HG03460 (cell line): ENCODE results near the gene PTCD1.
"Not testable (repeated sequence)": the region's sequence is repeated elsewhere in the genome, so short reads cannot be mapped to it uniquely, and the experiment has no call there.

Experiments used
- ATAC-seq: cut with Tn5 transposase; IDR thresholded peaks from one replicate; pipeline ENCODE4 v1.9.1; 2021; ENCODE audit not compliant: unreplicated experiment

PTCD1 gene

DNA sequence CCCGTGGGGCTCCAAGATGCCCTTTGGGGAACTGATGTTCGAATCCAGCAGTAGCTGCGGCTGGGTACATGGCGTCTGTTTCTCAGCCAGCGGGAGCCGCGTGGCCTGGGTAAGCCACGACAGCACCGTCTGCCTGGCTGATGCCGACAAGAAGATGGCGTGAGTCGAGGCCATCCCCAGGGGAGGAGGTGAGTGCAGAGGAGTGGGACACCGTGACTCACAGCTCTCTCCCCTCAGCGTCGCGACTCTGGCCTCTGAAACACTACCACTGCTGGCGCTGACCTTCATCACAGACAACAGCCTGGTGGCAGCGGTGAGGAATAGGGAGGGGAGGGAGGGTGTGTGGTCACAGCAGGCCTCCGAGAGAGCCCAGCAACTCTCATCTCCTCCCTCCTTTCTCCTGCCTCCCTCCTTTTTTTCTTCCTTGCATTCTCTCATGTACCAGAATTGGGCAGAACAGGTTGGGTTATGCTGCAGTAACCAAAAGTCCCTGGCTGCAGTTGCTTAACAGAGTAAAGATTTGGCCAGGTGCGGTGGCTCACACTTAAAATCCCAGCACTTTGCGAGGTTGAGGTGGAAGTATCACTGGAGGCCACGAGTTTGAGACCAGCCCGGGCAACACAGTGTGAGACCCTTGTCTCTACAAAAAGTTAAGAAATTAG lies 47.5 kb downstream of the PTCD1 start:
- no peak for ATAC-seq

DNA sequence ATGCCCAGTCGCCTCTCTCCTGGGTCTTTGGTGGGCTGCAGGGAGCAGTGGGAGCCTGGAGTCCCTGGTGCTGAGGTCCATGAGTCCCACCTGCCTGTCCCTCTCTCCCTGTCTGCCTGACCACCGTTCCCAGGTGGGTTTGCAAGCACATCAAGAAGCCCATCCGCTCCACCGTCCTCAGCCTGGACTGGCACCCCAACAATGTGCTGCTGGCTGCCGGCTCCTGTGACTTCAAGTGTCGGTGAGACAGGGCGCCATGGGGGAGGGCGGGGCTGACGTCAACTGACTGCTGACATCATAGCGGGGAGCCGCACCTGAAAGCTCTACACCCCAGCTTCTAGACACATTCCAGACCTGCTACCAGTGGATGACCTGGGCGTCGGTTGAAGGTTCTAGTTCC lies 48.8 kb downstream of the PTCD1 start:
- ATAC-seq = no peak

DNA sequence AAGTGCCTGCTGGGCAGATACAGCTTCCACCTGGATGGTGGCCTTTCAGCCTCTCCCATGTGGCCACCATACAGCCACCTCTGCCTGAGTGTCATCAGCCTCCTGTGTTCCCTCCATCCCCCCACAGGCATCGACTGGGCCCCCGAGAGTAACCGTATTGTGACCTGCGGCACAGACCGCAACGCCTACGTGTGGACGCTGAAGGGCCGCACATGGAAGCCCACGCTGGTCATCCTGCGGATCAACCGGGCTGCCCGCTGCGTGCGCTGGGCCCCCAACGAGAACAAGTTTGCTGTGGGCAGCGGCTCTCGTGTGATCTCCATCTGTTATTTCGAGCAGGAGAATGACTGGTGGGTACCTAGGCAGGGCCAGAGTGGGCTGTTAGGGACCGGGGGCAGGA lies 50.7 kb downstream of the PTCD1 start:
- ATAC-seq = no peak

DNA sequence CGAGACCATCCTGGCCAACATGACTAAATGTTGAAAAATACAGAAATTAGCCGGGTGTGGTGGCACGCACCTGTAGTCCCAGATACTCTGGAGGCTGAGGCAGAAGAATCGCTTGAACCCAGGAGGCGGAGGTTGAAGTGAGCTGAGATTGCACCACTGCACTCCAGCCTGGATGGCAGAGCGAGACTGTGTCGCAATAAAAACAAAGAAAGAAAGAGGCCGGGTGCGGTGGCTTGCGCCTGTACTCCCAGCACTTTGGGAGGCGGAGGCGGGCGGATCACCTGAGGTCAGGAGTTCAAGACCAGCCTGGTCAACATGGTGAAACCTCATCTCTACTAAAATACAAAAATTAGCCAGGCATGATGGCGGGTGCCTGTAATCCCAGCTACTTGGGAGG lies 51.4 kb downstream of the PTCD1 start:
- not testable (repeated sequence) for ATAC-seq

DNA sequence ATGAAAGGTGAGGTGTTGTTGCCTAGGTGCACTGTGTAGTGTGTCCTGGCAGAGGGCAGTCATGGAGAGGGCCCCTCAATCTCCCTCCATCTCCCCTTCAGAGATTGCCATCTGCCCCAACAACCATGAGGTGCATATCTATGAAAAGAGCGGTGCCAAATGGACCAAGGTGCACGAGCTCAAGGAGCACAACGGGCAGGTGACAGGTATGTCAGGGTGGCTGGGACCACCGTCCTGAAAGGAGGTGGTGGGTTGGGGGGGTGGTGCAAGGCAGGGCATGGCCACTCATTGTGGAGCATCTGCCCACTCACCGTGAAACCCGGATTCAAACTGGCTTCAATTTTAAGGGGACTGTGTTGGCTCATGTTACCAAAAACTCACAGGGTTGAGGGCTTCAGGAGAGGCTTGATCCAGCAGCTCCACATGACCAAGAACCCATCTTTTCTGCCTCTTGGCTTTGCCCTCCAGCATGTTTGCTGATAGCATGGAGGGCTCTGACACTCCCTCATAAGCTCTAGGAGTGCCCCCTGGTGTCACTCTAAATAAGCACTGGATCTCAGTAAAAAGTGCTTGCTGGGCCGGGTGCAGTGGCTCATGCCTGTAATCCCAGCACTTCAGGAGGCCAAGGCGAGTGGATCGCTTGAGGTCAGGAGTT lies 51.9 kb downstream of the PTCD1 start:
- no peak for ATAC-seq

DNA sequence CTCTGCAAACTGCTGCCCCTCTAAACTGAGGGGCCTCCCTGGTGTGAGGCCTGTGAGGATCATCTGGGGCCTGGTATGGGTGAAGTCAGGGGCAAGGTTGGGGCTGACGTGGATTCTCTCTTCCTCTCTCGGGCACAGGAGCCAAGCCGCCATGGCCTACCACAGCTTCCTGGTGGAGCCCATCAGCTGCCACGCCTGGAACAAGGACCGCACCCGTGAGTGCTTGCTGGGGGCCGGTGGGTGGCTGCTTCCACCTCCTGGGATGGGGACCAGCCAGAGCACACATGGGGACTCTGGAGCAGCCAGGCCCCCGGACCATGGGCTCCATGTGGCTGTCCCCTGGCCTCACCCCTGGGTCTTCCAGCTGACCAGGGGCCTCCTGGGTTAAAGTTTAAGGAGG lies 53.0 kb downstream of the PTCD1 start:
- no peak for ATAC-seq

DNA sequence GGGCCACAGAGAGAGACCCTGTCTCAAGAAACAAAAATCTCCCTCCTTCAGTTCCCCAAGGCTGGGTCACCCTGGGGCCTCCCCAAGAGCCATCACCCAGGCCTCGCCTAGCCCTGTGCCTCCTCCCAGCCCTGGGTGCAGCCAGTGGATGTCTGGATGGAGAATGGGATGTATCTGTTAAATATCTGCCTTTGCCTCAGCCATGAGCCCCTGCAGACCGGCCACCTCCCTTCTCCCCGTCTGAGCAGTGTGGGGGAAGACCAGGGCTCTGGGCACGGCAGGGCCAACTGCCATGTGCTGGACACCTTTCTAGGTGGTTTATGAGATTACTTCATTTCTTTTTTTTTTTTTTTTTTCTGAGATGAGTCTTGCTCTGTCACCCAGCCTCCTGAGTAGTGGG lies 54.1 kb downstream of the PTCD1 start:
- no peak for ATAC-seq

DNA sequence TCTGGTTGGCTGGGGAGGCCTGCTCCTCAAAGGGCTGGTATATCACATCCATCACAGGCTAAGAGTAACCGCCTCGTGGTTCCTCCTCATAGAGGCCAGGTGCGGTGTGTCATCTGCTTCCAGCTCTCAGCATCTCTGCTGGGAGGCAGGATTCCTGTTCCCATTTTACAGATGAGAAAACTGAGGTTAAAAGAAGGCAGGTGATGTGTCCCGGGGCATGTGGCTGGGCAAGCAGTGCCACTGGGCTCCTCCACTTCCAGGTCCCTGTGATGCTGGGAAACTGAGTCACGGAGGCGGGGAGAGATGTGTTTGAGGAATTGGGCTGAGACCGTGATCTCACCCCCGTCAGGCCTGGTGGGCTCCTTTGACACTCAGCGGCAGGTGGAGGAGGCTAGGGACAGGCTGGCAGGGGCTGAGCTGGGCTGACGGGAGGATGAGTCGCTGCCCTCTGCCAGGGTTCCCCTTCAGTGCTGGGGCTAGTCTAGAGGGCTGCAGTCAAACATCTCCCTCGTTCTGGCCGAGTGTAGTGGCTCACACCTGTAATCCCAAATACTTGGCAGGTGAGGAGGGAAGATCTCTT lies 54.7 kb downstream of the PTCD1 start:
- no peak for ATAC-seq

DNA sequence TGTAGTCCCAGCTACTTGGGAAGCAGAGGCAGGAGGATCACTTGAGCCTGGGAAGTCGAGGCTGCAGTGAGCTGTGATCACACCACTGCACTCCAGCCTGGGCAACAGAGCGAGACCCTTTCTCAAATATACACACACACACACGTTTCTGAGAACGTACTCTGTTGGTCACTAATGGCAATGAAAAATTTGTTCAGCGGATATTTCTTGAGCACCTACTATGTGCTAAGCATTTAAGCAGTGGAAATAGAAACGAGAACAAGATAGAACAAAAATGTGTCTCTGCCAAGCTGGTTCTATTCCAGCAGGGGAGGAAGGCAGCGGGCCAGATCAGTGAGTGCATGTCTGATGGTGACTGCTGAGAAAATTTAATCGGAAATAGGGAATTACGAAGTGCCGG lies 55.4 kb downstream of the PTCD1 start:
- no peak for ATAC-seq

DNA sequence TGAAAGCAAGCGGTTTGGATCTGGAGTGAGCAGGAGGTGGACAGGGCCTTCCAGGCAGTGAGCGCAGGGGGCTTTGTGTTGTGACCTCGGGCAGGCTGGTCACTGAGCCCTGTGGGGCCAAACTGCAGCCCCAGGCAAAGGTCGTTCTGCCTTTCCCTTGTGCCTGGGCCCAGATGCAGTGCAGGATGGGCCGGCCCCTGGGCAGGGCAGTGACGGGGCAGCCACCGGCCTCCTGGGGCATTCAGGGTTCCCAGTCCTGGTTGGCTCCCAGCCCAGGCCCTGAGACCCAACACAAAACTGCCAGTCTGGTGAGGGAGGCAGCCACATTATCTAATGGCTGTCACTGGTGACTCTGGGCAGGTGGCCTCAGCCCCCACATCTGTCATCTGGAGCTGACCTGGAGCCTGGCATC lies 56.9 kb downstream of the PTCD1 start:
- no peak for ATAC-seq

DNA sequence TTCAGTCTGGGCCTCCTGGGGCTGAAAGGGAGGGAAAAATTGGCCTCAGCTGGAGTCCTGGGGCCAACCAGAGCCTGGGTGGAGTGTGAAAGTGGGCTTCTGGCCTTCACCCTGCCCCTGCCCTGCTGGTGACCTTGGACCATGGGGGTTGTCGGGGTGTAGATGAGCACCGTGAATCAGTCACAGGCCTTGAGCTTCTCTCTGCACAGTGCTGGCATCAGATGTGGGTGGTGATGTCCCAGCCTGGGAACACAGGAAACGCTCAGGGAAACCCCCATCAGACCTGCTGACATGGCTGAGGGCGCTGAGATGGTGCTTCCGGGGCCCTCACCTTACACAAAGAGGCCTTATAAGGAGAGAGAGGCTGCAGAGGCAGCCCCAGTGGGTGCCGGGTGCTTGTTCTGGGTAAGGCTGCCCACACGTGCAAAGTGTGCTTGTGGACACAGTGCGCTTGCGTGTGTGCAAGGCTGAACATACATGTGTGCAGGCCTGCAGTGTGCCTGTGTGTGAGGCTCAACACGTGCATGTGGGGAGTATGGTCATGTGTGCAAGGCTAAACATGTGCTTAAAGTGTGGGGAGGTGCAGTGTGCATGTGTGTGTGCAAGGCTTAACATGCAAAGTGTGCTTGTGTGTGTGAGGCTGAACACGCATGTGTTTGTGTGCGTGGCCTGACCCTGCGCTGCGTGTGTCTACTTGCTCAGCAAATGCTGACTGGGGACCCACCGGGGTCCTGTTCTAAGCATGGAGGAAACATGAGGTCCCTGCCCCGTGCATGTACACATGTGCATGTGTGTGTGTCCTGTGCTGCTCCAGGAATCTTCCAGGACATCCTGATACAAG lies 57.6 kb downstream of the PTCD1 start:
- ATAC-seq = peak; percentile 79

DNA sequence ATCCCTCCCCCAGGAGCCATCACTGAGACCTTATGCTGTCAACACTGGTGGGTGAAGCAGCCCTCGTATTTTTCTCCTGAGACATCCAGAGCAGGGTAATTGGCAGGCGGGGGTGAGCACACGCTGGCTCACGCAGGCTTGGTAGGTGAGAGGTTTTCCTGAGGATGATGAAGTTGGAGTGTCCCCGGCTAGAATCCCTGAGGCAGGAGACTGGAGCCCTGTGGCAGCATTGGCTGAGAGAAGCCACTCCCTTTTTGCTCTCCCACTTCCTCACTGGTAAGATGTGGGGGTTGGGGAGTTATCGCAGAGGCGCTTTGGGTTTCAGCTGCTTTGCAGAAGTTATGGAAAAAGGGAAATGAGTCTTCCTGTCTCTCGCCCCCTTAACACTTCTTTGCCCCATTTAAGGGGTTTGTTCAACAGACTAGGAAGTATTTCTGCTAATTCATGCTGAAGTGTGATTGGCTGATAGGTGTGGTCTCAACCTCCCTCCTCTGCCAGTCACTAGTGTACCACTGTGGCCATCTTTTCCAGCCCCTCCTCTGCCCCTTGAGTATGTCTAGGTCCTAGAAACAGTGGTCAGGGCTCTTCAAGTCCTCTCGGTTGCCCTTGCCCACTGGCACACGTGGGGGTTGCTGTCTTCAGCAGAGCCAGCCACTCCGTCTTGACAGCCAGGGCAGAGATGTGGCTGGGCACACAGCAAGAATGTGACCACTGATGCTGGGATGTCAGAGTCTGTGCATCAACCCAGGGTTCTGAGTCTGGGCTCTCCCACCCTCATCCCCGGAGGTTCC lies 58.4 kb downstream of the PTCD1 start:
- peak; percentile 44 for ATAC-seq

DNA sequence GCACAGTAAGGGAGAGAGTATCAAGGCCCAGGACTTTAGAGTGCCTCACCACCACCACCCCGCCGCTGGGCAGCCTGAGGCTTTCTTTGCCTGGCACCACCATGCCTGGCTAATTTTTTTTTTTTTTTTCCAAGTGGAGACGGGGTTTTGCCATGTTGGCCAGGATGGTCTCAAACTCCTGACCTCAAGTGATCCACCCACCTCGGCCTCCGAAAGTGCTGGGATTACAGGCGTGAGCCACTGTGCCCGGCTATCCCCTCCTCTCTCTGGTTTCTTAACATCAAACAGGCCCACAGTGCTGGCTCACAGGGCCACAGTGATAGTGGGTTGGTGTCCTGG lies 58.9 kb downstream of the PTCD1 start:
- ATAC-seq = not testable (repeated sequence)

DNA sequence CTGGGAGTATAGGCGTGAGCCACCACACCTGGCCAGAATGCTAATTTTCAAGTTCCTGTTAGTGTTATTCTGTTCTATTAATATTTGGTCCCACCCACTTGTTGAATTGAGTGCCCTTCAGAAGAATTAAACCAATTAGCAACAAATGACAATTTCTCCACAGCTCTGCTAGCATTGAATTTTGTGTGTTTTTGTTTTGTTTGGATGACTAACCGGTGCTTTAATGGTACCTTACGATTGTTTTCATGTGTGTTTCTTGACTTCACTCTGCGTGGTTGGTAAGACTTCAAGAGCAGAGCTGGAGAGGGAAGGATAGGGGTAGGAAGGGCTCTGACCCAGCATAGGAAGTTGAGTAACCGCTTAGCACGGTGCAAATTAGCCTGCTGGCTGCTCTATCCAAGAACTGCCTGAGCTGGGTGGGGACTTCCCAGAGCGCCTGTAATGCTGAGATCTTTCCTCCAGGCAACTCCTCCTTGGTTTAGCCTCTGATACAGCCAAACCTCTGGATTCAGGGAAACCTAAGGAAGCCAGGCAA lies 59.5 kb downstream of the PTCD1 start:
- no peak for ATAC-seq

DNA sequence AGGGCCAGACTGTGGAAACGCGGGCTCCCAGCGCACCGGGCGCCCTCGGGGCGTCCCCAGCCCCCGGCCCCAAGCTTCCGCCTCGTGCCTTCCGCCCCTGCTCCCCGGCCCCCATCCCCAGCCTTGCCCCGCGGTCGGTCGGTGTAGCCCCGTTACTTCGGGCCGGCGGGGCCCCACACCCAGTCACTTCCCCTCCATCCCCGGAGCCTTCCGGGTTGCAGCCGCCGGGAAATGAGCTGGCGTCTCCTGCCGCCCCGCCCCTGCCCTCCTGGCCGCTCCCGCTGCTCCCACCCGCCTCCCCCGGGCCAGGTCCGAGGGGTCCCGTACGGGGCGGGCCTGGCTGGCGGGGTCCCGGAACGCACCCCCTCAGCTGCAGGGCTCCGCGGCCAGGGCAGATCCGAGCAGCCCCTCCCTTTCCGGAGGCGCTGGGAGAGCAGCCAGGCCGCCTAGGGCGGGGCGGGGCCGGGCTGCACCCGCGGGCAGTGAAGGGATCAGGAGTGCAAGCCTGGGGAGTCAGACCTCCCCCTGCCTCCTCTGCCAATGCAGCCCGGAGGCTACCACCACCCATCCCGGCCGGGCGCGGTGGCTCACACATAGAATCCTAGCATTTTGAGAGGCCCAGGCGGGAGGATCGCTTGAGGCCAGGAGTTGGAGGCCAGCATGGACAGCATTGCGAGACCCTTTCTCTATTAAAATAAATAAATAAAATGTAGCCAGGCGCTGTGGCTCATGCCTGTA lies 63.4 kb downstream of the PTCD1 start:
- ATAC-seq = peak; percentile 39

DNA sequence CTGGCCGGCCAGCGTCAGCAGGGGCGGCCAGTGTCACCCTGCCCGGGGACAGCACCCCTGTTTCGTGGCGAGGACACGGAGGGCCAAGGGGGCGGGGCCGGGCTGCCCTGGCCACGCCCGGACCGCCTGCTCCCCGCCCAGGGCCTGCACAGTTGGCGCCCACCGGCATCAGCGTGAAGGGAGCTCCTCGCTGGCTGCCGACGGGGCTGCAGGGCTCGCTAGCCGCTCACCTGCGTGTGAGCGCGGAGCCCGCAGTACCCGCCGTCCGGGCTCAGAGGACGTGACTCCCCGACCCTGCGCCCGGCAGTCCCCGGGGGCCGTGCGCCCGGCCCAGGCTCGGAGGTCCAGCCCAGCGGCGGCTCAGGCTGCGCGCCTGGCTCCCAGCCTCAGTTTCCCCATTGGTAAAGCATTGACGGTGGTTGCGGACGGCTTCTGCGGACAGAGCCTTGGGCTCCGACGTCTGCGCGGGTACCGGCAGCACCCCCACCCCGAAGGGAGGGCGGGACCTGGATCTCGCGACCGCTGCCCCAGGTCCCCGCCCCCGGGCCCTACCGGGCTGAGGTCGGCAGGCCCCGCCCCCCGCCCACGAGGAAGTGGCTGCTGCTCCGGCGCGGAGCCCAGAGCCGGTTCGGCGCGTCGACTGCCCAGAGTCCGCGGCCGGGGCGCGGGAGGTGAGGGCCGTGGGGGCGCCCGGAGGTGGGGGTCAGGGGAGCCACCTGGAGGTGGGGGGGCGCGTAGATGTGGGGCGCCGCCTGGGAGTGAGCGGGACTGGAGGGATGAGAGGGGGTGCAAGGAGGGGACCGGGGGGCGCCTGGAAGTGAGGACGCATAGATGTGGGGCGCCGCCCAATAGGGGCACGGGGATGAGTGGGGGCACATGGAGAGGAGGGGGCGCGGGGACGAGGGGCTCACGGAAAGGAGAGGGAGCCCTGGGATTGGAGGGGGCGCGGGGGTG lies 64.2 kb downstream of the PTCD1 start, which contains the start of gene ARPC1B:
Gene ARPC1B (plus strand): TSS at position 620 of the 954 bp plus-strand sequence. CDS start 10,985 bp downstream, outside the sequence.
- ATAC-seq = peak; percentile 55

DNA sequence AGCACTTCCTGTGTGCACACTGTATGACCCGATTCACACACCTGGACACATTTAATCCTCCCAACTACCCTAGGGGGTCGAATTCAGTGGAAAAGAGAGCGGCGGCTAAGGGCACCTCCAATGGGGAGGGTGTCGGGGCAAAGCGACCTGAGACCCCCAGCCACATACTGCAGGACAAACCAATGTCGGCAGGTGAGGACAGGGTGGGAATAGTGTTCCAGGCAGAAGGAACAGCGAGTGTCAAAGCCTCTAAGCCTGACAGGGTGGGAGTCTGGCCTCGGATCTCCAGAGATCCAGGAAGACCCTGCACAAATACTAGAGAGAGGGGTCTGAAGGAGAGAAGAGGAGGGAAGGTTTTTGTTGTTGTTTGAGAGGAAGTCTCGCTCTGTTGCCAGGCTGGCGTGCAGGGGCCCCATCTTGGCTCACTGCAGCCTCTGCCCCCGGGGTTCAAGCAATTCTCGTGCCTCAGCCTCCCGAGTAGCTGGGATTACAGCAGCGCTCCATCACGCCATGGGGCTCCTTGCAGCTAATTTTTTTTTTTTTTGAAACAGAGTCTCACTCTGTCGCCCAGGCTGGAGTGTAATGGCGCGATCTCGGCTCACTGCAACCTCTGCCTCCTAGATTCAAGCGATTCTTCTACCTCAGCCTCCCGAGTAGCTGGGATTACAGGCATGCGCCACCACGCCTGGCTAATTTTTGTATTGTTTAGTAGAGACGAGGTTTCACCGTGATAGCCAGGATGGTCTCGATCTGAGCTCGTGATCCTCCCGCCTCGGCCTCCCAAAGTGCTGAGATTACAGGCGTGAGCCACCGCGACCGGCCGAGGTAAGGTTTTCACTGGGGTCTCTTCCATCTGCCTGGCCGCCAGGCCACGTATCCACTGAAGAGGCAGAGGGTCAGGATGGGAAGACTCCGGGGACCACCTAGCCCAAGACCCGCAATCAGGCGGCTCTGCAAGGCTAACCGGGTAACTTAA lies 65.2 kb downstream of the PTCD1 start:
- no peak for ATAC-seq
